GM23248 (cell line): ENCODE results near the gene PPM1H. TPM values are rescaled to one million over a fixed set of nuclear protein-coding genes. Genes with fewer than 3 reads are reported as not detected.
"Not testable (repeated sequence)": the region's sequence is repeated elsewhere in the genome, so short reads cannot be mapped to it uniquely, and the experiment has no call there.

Experiments used
- DNase-seq: peaks from one replicate; pipeline ENCODE4 v3.0.0-alpha.2; 2015
- H2AFZ ChIP-seq: fragments of 200-600 bp; sonication (generic); 2 replicates; pipeline ENCODE4 v1.6.1; 2016; ENCODE audit warnings: antibody characterized with exemption
- H3F3A ChIP-seq: fragments of 200-600 bp; sonication (generic); 2 replicates; pipeline ENCODE4 v1.6.1; 2016; ENCODE audit warnings: mild to moderate bottlenecking, antibody characterized with exemption, mixed run types; ENCODE audit not compliant: insufficient read depth
- H3K27ac ChIP-seq: fragments of 200-600 bp; sonication (generic); 2 replicates; pipeline ENCODE4 v1.5.1; 2016; ENCODE audit warnings: mild to moderate bottlenecking
- H3K27me3 ChIP-seq: fragments of 200-600 bp; sonication (generic); replicated peaks from 2 replicates; pipeline ENCODE4 v1.6.1; 2016; ENCODE audit warnings: mild to moderate bottlenecking; ENCODE audit not compliant: insufficient read depth
- H3K36me3 ChIP-seq: fragments of 200-600 bp; sonication (generic); 2 replicates; pipeline ENCODE4 v1.6.1; 2016; ENCODE audit warnings: low read depth, mild to moderate bottlenecking
- H3K4me1 ChIP-seq: fragments of 200-600 bp; sonication (generic); 2 replicates; pipeline ENCODE4 v1.6.1; 2016; ENCODE audit warnings: mild to moderate bottlenecking; ENCODE audit not compliant: insufficient read depth
- H3K4me2 ChIP-seq: fragments of 200-600 bp; sonication (generic); one replicate; pipeline ENCODE4 v1.6.1; 2016; ENCODE audit warnings: mild to moderate bottlenecking; ENCODE audit not compliant: unreplicated experiment
- H3K4me3 ChIP-seq: fragments of 200-600 bp; sonication (generic); 2 replicates; pipeline ENCODE4 v1.5.1; 2016; ENCODE audit warnings: mild to moderate bottlenecking
- H3K79me2 ChIP-seq: fragments of 200-600 bp; sonication (generic); 2 replicates; pipeline ENCODE4 v1.6.1; 2016; ENCODE audit warnings: mild to moderate bottlenecking; ENCODE audit not compliant: insufficient read depth
- H3K9ac ChIP-seq: fragments of 200-600 bp; sonication (generic); 2 replicates; pipeline ENCODE4 v1.6.1; 2016; ENCODE audit warnings: mild to moderate bottlenecking
- H3K9me2 ChIP-seq: fragments of 200-600 bp; sonication (generic); 2 replicates; pipeline ENCODE4 v1.6.1; 2016; ENCODE audit warnings: mixed run types, mild to moderate bottlenecking, moderate library complexity; ENCODE audit not compliant: insufficient read depth
- H3K9me3 ChIP-seq: fragments of 200-600 bp; sonication (generic); one replicate; pipeline ENCODE4 v1.6.1; 2017; ENCODE audit warnings: low read depth
- H4K20me1 ChIP-seq: fragments of 200-600 bp; sonication (generic); 2 replicates; pipeline ENCODE4 v1.6.0; 2016; ENCODE audit not compliant: insufficient read depth
- EZH2 ChIP-seq: fragments of 200-600 bp; sonication (generic); IDR thresholded peaks from 2 replicates; pipeline ENCODE4 v1.6.1; 2018; ENCODE audit warnings: antibody characterized with exemption, mild to moderate bottlenecking; ENCODE audit not compliant: insufficient read depth, poor library complexity, severe bottlenecking
- EZH2phosphoT487 ChIP-seq: fragments of 200-600 bp; sonication (generic); IDR thresholded peaks from 2 replicates; pipeline ENCODE4 v1.6.1; 2018; ENCODE audit warnings: antibody characterized with exemption, moderate library complexity, mild to moderate bottlenecking, low read depth; ENCODE audit not compliant: insufficient read depth
- WGBS, 2 experiments: methylation state at CpG; one replicate each; pipeline ENCODE4 v1.1.6; 2015 to 2017; ENCODE audit warnings: low lambda C conversion rate in 2 of 2, low coverage in 1 of 2; ENCODE audit errors: missing lambda C conversion rate in 2 of 2; 5-methylcytosine and 5-hydroxymethylcytosine counted together
- in situ Hi-C: fragments of 300-500 bp; cut with MboI; formaldehyde crosslinking; loops from 2 replicates; pipeline ENCODE4 v1.15.0; 2020
- polyA plus RNA-seq: library from polyadenylated mRNA; unstranded; fragments of >200 nt; fragmentation: Nextera tagmentation; extraction: Ambion mirVana; gene quantifications from 2 replicates; pipeline ENCODE4 v1.2.1, GENCODE V29; 2016
- total RNA-seq: library from RNA; depleted of rRNA; stranded (reverse); fragments of >200 nt; shearing (Covaris generic); gene quantifications from 2 replicates; pipeline ENCODE4 v1.2.3, GENCODE V29; 2014

Gene PPM1H
- total and polyA plus RNA-seq, 2 experiments from 2014 or later, result 0.13 to 1.2 TPM

GRCh38 chr12:62763861-62764645, 170.9 kb downstream of the PPM1H start:
- DNase-seq, result no peak
- WGBS, 2 experiments, result 37 to 42% methylated on average over 9 of the region's 9 CpGs
- H3K27me3 ChIP-seq, result no peaks in the 10 kb centered on the region
- H3K4me3 ChIP-seq, result no peak overlapping the region
- in situ Hi-C loops, result no loop called here
- TF ChIP-seq EZH2phosphoT487 (no peak), EZH2 (no peak)
- no peak overlapping the region for H3K9ac ChIP-seq
- peaks cover 13% of the 10 kb centered on the region for H3K4me1 ChIP-seq
- H3K27ac ChIP-seq, result no peak overlapping the region
- peaks cover 5% of the 10 kb centered on the region; the same call in 1 of the 2 replicates for H3F3A ChIP-seq
- no peaks in the 10 kb centered on the region for H3K36me3 ChIP-seq
- no peaks in the 10 kb centered on the region for H3K9me3 ChIP-seq
- no peak overlapping the region for H3K4me2 ChIP-seq
- no peaks in the 10 kb centered on the region for H4K20me1 ChIP-seq
- peak overlapping the region; percentile 33; the same call in 1 of the 2 replicates for H2AFZ ChIP-seq
- no peaks in the 10 kb centered on the region for H3K9me2 ChIP-seq
- no peaks in the 10 kb centered on the region for H3K79me2 ChIP-seq

GRCh38 chr12:62763312-62763711, 171.6 kb downstream of the PPM1H start:
- Histone ChIP-seq H3K9me2 (no peaks in the 10 kb centered on the region), H3K4me3 (no peak overlapping the region), H2AFZ (0 out of 2 replicates have a peak overlapping the region, but pooled peaks have one; percentile 33), H3K27ac (no peak overlapping the region), H3K36me3 (no peaks in the 10 kb centered on the region), H3F3A (peaks cover 5% of the 10 kb centered on the region; the same call in 1 of the 2 replicates), H4K20me1 (no peaks in the 10 kb centered on the region), H3K79me2 (no peaks in the 10 kb centered on the region), H3K27me3 (no peaks in the 10 kb centered on the region), H3K4me1 (peaks cover 13% of the 10 kb centered on the region), H3K9me3 (no peaks in the 10 kb centered on the region), H3K4me2 (no peak overlapping the region), H3K9ac (no peak overlapping the region)
- in situ Hi-C loops, result no loop called here
- TF ChIP-seq EZH2phosphoT487 (no peak), EZH2 (no peak)
- no peak for DNase-seq
- 97 to 100% methylated on average over 3 of the region's 3 CpGs for WGBS, 2 experiments

GRCh38 chr12:62762645-62763044, 172.3 kb downstream of the PPM1H start:
- peak; percentile 44 for DNase-seq
- WGBS, 2 experiments, result 26 to 31% methylated on average over 3 of the region's 3 CpGs
- Histone ChIP-seq H4K20me1 (no peaks in the 10 kb centered on the region), H3K4me3 (no peak overlapping the region), H2AFZ (no peak overlapping the region), H3F3A (peaks cover under 1% of the 10 kb centered on the region; the same call in 1 of the 2 replicates), H3K9me2 (no peaks in the 10 kb centered on the region), H3K4me2 (no peak overlapping the region), H3K27ac (no peak overlapping the region), H3K27me3 (no peaks in the 10 kb centered on the region), H3K4me1 (peaks cover 7% of the 10 kb centered on the region), H3K9me3 (no peaks in the 10 kb centered on the region), H3K79me2 (no peaks in the 10 kb centered on the region), H3K36me3 (no peaks in the 10 kb centered on the region), H3K9ac (no peak overlapping the region)
- in situ Hi-C loops, result no loop called here
- no peak for TF ChIP-seq EZH2
- TF ChIP-seq EZH2phosphoT487, result no peak

- Histone ChIP-seq H2AFZ (no peak overlapping the region), H3K27ac (no peak overlapping the region), H3K9me2 (no peaks in the 10 kb centered on the region), H3K27me3 (no peaks in the 10 kb centered on the region), H3K4me3 (no peak overlapping the region), H3F3A (no peaks in the 10 kb centered on the region), H3K4me1 (no peaks in the 10 kb centered on the region), H4K20me1 (no peaks in the 10 kb centered on the region), H3K9ac (no peak overlapping the region), H3K79me2 (no peaks in the 10 kb centered on the region), H3K4me2 (no peak overlapping the region), H3K9me3 (no peaks in the 10 kb centered on the region), H3K36me3 (no peaks in the 10 kb centered on the region)
- no peak for TF ChIP-seq EZH2phosphoT487
- TF ChIP-seq EZH2, result no peak
- DNase-seq, result peak; percentile 47
- WGBS, 2 experiments, result 93 to 94% methylated on average over 5 of the region's 5 CpGs
- in situ Hi-C loops, result no loop called here
These were observed 173.3 kb downstream of the PPM1H start for GRCh38 chr12:62761658-62762057.

GRCh38 chr12:62760779-62761178, 174.2 kb downstream of the PPM1H start:
- 86 to 94% methylated on average over 2 of the region's 2 CpGs for WGBS, 2 experiments
- Histone ChIP-seq H3K4me1 (no peaks in the 10 kb centered on the region), H4K20me1 (no peaks in the 10 kb centered on the region), H3K9me2 (no peaks in the 10 kb centered on the region), H3K4me2 (no peak overlapping the region), H3K9ac (no peak overlapping the region), H3K4me3 (no peak overlapping the region), H2AFZ (no peak overlapping the region), H3K79me2 (no peaks in the 10 kb centered on the region), H3K27me3 (no peaks in the 10 kb centered on the region), H3F3A (no peaks in the 10 kb centered on the region), H3K36me3 (no peaks in the 10 kb centered on the region), H3K9me3 (no peaks in the 10 kb centered on the region), H3K27ac (no peak overlapping the region)
- no peak for DNase-seq
- in situ Hi-C loops, result no loop called here
- TF ChIP-seq EZH2phosphoT487 (no peak), EZH2 (no peak)

- H2AFZ ChIP-seq, in situ Hi-C loops, H3K27ac ChIP-seq, H3K27me3 ChIP-seq, H3K4me1 ChIP-seq, H3K4me3 ChIP-seq, H3K9me3 ChIP-seq, H3K4me2 ChIP-seq, H4K20me1 ChIP-seq, H3K36me3 ChIP-seq, DNase-seq, H3K9ac ChIP-seq, H3K79me2 ChIP-seq, H3F3A ChIP-seq, H3K9me2 ChIP-seq: not testable (repeated sequence)
- WGBS, 2 experiments, result 76 to 85% methylated on average over 3 of the region's 3 CpGs
These were observed 174.6 kb downstream of the PPM1H start for GRCh38 chr12:62760341-62760740.
